ENCODE results near the gene MLPH.

MLPH gene

DNA sequence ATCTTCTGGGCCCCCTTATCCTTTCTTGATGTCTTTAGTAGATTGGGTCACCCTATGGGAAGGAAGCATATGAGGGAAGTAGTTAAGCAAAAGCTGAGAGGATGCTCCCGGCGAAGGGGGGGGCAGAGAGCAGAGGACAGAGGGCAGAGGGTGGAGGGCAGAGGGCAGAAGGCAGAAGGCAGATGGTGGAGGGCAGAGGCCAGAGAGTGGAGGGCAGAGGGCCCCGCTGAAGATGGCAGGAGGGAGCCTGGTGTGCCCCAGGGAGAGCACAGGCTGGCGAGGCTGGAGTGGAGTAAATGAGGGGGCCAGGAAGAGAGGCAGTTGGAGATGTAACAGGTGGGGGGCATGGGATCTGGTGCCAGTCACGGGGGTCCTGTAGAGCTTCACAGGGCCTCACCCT lies 7.0 kb downstream of the MLPH start:
- no peak for DNase-seq (ENCODE audit: low read depth)
- TF ChIP-seq POLR2A (IDR thresholded peaks at IDR 0.05; ENCODE audit: extremely low read depth, insufficient read length) = no peak
- TF ChIP-seq, protein P1, sequence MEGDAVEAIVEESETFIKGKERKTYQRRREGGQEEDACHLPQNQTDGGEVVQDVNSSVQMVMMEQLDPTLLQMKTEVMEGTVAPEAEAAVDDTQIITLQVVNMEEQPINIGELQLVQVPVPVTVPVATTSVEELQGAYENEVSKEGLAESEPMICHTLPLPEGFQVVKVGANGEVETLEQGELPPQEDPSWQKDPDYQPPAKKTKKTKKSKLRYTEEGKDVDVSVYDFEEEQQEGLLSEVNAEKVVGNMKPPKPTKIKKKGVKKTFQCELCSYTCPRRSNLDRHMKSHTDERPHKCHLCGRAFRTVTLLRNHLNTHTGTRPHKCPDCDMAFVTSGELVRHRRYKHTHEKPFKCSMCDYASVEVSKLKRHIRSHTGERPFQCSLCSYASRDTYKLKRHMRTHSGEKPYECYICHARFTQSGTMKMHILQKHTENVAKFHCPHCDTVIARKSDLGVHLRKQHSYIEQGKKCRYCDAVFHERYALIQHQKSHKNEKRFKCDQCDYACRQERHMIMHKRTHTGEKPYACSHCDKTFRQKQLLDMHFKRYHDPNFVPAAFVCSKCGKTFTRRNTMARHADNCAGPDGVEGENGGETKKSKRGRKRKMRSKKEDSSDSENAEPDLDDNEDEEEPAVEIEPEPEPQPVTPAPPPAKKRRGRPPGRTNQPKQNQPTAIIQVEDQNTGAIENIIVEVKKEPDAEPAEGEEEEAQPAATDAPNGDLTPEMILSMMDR (IDR thresholded peaks at IDR 0.05; ENCODE audit: low read depth, low read length) = no peak
- TF ChIP-seq MAX (IDR thresholded peaks at IDR 0.05; ENCODE audit: low read depth, low read length) = no peak
- no peak for TF ChIP-seq MYC (IDR thresholded peaks at IDR 0.05; ENCODE audit: low read depth, low read length)
- no peak overlapping the region for H3K4me3 ChIP-seq (ENCODE audit: low read depth, low read length)

DNA sequence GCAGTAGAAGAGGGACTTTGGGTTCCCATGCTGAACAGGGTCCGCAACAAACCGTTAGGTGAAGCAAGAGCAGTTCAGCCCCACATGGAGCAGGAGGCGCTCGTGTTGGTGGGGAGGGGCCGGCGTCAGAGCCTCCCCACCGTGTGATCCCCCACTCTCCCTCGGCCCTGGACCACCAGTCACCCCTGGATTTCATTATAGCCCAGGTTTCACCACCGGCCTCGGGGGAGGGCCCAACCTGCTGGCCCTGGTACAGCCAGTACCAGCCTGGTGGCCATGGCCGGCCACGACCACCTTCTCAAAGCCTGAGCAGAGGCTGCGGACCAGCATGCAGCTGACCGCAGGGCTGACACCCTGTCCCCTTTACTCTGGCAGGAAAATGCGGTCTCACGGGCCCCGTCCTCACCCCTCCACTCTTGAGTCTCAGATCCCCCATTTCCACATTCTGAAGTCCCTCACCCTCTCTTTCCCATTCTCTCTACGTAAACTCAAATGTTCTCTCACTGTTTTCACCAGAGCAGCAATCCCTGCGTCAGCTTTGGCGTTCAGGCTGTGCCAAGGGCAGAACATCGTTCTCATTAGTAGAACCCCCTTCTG lies 8.6 kb downstream of the MLPH start:
- TF ChIP-seq, protein P1 (IDR thresholded peaks at IDR 0.05; ENCODE audit: low read depth, low read length) = no peak
- TF ChIP-seq MYC (IDR thresholded peaks at IDR 0.05; ENCODE audit: low read depth, low read length) = no peak
- TF ChIP-seq MAX (IDR thresholded peaks at IDR 0.05; ENCODE audit: low read depth, low read length) = no peak
- TF ChIP-seq POLR2A (IDR thresholded peaks at IDR 0.05; ENCODE audit: extremely low read depth, insufficient read length) = no peak
- no peak for DNase-seq (ENCODE audit: low read depth)
- no peak overlapping the region for H3K4me3 ChIP-seq (ENCODE audit: low read depth, low read length)

DNA sequence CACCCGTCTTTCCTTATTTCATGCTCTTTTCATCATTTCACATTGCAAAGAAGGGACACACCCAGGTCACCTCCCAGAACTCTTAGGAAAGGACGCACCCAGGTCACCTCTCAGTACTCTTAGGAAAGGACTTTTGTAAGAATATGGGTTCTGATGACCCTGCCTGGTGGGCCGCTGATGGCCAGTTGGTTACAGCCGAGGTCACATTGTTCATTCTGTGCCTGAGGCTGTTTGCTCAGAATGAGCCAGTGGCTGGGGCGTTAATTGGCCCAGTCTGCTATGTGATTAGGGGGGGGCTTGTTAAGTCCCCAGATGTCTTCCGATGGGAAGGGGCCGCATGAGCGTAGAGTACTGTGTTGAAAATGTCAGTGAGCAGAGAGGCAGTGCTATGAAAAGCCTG lies 9.4 kb downstream of the MLPH start:
- TF ChIP-seq MYC (IDR thresholded peaks at IDR 0.05; ENCODE audit: low read depth, low read length) (no peak), MAX (IDR thresholded peaks at IDR 0.05; ENCODE audit: low read depth, low read length) (no peak)
- TF ChIP-seq, protein P1 (IDR thresholded peaks at IDR 0.05; ENCODE audit: low read depth, low read length) = no peak
- no peak overlapping the region for H3K4me3 ChIP-seq (ENCODE audit: low read depth, low read length)
- DNase-seq (ENCODE audit: low read depth) = no peak

DNA sequence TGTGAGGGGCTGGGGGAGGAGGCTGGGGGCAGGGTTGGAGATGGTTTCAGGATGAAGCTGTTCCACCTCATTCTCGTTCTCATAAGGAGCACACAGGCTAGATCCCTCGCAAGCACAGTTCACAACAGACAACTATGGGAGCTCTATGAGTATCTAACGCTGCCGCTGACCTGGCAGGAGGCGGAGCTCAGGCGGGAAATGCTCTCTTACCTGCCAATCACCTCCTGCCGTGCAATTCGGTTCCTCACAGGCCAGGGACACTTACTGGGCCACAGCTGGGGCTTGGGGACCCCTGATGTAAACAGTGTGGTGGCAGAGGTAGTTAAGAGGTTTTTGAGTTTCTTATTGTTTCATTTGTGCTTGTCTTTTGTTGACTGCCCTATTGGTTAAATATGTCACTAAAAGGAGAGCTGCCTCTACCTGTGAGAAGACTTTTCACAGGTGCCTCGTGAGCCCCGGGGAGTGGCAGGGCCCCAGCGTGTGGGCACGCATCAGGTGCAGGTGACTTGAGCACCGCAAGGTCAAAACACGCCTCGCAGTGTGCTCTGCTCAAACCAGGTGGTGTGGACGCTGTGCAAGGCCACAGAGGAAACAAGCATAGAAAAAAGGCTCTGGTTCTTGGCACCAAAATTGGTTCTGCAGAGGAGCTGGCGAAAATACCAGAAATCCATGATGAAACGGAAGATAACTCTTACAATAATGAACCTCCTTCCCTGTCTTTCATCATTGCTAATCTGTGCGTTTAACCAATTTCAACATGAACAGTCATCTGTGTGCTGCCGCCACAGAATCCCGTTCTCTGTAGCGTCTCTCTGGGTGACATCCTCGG lies 10.2 kb downstream of the MLPH start:
- no peak overlapping the region for H3K4me3 ChIP-seq (ENCODE audit: low read depth, low read length)
- no peak for DNase-seq (ENCODE audit: low read depth)
- TF ChIP-seq MYC (IDR thresholded peaks at IDR 0.05; ENCODE audit: low read depth, low read length) (no peak), MAX (IDR thresholded peaks at IDR 0.05; ENCODE audit: low read depth, low read length) (no peak), POLR2A (IDR thresholded peaks at IDR 0.05; ENCODE audit: extremely low read depth, insufficient read length) (no peak)
- TF ChIP-seq, protein P1 (IDR thresholded peaks at IDR 0.05; ENCODE audit: low read depth, low read length) = no peak

- TF ChIP-seq MYC (IDR thresholded peaks at IDR 0.05; ENCODE audit: low read depth, low read length) (no peak), POLR2A (IDR thresholded peaks at IDR 0.05; ENCODE audit: extremely low read depth, insufficient read length) (no peak), MAX (IDR thresholded peaks at IDR 0.05; ENCODE audit: low read depth, low read length) (no peak)
- TF ChIP-seq, protein P1 (IDR thresholded peaks at IDR 0.05; ENCODE audit: low read depth, low read length) = no peak
- DNase-seq (ENCODE audit: low read depth) = peak; percentile 43
- H3K4me3 ChIP-seq (ENCODE audit: low read depth, low read length) = no peak overlapping the region
Measured at GRCh38 chr2:237497838-237498186, 10.8 kb downstream of the MLPH start.

Data from NB4 (cell line).